Vagina (tissue), 2 donors: ENCODE data around the gene MAP3K20. TPM values are rescaled to one million over a fixed set of nuclear protein-coding genes. Genes with fewer than 3 reads are reported as not detected.

Experiments used
- DNase-seq, 2 donors: peaks; one replicate each; pipeline ENCODE4 v3.0.0-alpha.2; 2017; ENCODE audit errors: extremely low spot score in 2 of 2
- H3K27ac ChIP-seq: fragments of 200-600 bp; sonication (generic); one replicate; pipeline ENCODE4 v1.5.1; 2019
- H3K27me3 ChIP-seq: fragments of 200-600 bp; sonication (generic); one replicate; pipeline ENCODE4 v1.5.1; 2019
- H3K36me3 ChIP-seq, 2 donors: fragments of 200-600 bp; sonication (generic); one replicate each; pipeline ENCODE4 v1.5.1; 2017 to 2019
- H3K4me1 ChIP-seq: fragments of 200-600 bp; sonication (generic); one replicate; pipeline ENCODE4 v1.5.1; 2019
- H3K4me3 ChIP-seq, 2 donors: fragments of 200-600 bp; sonication (generic); 1 replicate in 1 of 2; 2 replicates in 1 of 2; pipeline ENCODE4 v1.5.1; 2016 to 2019
- H3K9me3 ChIP-seq: fragments of 200-600 bp; sonication (generic); one replicate; pipeline ENCODE4 v1.5.1; 2019
- POLR2A ChIP-seq, 2 donors: fragments of 450-650 bp; IDR thresholded peaks; one replicate each; pipeline ENCODE4 v1.6.1; 2017; ENCODE audit warnings: antibody characterized with exemption in 2 of 2, mild to moderate bottlenecking in 2 of 2, moderate library complexity in 2 of 2
- POLR2AphosphoS5 ChIP-seq, 2 donors: sonication (generic); formaldehyde crosslinking; IDR thresholded peaks; one replicate each; pipeline ENCODE4 v1.9.0; 2017; ENCODE audit warnings: antibody characterized with exemption in 2 of 2, mild to moderate bottlenecking in 2 of 2, low read depth in 1 of 2; ENCODE audit not compliant: insufficient read depth in 1 of 2
- intact Hi-C: fragments of 100-400 bp; cut with DNase I; formaldehyde crosslinking; loops from one replicate; pipeline ENCODE4 v1.15.1; 2023
- total RNA-seq: library from RNA; depleted of rRNA; stranded (reverse); fragments of >200 nt; gene quantifications from one replicate; pipeline ENCODE4 v1.2.3, GENCODE V29; 2016
- TF ChIP-seq, protein P1 (sequence below), 3 experiments: fragments of 450-650 bp in 2 of 3; fragments of 200-600 bp in 1 of 3; sonication (generic) in 1 of 3; IDR thresholded peaks; one replicate each; pipeline ENCODE4 v1.5.1; 2017 to 2019; ENCODE audit warnings: antibody characterized with exemption in 3 of 3, mild to moderate bottlenecking in 2 of 3, moderate library complexity in 2 of 3

The MAP3K20 gene
- total RNA-seq, 1 donor from 2014 or later: 59.4 TPM

DNA sequence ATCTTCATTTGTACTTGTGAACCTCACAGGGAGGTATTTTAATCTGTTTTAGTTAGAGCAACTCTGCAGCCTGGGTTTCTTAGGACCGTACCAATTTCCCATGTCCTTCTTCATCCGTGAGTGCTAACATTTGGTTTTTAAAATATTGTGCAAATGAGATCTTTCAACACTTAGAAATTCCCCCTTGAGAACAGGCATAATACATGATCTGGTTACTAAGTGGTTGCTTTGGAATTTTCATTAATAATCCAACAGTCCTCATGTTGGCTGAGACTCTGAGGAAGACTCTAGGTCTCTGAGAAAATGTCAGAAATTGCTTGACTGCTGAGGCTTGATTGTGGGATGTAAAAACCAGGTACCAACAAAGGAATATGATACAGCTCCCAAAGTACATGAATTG, 153.4 kb downstream of the MAP3K20 start:
- no peak for DNase-seq
- intact Hi-C loops: no loop called here

DNA sequence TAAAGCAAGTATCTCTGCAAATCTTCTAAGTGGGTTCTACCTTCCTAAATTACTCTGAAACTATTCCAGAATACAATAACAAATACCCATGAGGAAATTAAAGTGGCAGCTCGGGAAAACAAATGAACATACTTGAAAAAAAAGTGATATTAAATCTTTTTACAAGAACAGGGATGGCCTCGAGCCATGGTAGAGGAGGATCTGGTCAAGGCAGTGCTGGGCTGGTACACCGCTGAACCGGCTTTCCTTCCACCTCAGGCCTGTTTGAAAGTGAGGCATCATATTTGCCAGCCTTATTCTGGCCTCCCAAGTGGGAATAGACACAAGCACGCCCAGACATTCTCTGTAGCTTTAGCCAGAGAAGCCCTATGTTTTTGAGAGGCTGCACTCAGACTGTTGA, 154.5 kb downstream of the MAP3K20 start:
- TF ChIP-seq, protein P1, sequence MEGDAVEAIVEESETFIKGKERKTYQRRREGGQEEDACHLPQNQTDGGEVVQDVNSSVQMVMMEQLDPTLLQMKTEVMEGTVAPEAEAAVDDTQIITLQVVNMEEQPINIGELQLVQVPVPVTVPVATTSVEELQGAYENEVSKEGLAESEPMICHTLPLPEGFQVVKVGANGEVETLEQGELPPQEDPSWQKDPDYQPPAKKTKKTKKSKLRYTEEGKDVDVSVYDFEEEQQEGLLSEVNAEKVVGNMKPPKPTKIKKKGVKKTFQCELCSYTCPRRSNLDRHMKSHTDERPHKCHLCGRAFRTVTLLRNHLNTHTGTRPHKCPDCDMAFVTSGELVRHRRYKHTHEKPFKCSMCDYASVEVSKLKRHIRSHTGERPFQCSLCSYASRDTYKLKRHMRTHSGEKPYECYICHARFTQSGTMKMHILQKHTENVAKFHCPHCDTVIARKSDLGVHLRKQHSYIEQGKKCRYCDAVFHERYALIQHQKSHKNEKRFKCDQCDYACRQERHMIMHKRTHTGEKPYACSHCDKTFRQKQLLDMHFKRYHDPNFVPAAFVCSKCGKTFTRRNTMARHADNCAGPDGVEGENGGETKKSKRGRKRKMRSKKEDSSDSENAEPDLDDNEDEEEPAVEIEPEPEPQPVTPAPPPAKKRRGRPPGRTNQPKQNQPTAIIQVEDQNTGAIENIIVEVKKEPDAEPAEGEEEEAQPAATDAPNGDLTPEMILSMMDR (IDR thresholded peaks at IDR 0.05): no peak
- TF ChIP-seq POLR2AphosphoS5 (IDR thresholded peaks at IDR 0.05; ENCODE audit: insufficient read depth in 1 of 2, low read depth in 1 of 2): no peak
- TF ChIP-seq POLR2A (IDR thresholded peaks at IDR 0.05): no peak
- Histone ChIP-seq H3K27me3 (no peaks in the 10 kb centered on the region), H3K4me3 (no peak overlapping the region), H3K27ac (no peak overlapping the region), H3K36me3 (peaks cover 0 to 14% of the 10 kb centered on the region in 2 donors), H3K9me3 (no peaks in the 10 kb centered on the region), H3K4me1 (peaks cover 6% of the 10 kb centered on the region)
- intact Hi-C loops: loop anchor here (10.0 kb wide), 1 partner anchor 975 kb away; no protein-coding TSS in a partner anchor
- no peak for DNase-seq

More for the DNA sequence above, 153.4 kb downstream of the MAP3K20 start:
- TF ChIP-seq POLR2A (IDR thresholded peaks at IDR 0.05): no peak
- TF ChIP-seq, protein P1 (IDR thresholded peaks at IDR 0.05): no peak
- no peak for TF ChIP-seq POLR2AphosphoS5 (IDR thresholded peaks at IDR 0.05; ENCODE audit: insufficient read depth in 1 of 2, low read depth in 1 of 2)
- no peaks in the 10 kb centered on the region for H3K9me3 ChIP-seq
- H3K27me3 ChIP-seq: no peaks in the 10 kb centered on the region
- H3K4me3 ChIP-seq: no peak overlapping the region
- peaks cover 6% of the 10 kb centered on the region for H3K4me1 ChIP-seq
- H3K27ac ChIP-seq: no peak overlapping the region
- H3K36me3 ChIP-seq: peaks cover 0 to 11% of the 10 kb centered on the region in 2 donors

DNA sequence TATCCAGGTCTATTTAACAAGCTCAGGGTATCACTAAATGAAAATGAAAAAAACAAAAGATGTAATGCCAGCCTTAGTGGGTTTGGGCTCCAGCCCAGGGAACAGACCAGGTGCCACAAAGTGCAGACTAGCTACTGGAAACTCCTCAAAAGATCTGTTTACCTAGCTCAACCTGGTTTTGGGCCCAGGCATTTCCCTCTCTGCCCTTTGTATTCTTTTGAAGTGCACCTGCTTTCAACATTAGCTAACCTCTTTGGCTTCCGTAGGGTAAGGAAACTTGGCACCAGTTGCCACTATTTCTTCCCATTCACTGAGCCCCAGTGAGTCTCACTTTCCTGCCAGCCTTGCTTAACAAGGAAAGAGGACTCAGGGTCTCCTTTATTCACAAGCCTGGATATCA, 155.4 kb downstream of the MAP3K20 start:
- no peaks in the 10 kb centered on the region for H3K27me3 ChIP-seq
- no peaks in the 10 kb centered on the region for H3K9me3 ChIP-seq
- H3K4me1 ChIP-seq: peaks cover 6% of the 10 kb centered on the region
- peaks cover 0 to 21% of the 10 kb centered on the region in 2 donors for H3K36me3 ChIP-seq
- TF ChIP-seq POLR2AphosphoS5 (IDR thresholded peaks at IDR 0.05; ENCODE audit: insufficient read depth in 1 of 2, low read depth in 1 of 2): no peak
- TF ChIP-seq, protein P1 (IDR thresholded peaks at IDR 0.05): no peak
- no peak for TF ChIP-seq POLR2A (IDR thresholded peaks at IDR 0.05)
- no peak overlapping the region for H3K27ac ChIP-seq
- no peak overlapping the region for H3K4me3 ChIP-seq
- intact Hi-C loops: loop anchor here (10.0 kb wide), 1 partner anchor 974 kb away; no protein-coding TSS in a partner anchor
- DNase-seq: no peak

DNA sequence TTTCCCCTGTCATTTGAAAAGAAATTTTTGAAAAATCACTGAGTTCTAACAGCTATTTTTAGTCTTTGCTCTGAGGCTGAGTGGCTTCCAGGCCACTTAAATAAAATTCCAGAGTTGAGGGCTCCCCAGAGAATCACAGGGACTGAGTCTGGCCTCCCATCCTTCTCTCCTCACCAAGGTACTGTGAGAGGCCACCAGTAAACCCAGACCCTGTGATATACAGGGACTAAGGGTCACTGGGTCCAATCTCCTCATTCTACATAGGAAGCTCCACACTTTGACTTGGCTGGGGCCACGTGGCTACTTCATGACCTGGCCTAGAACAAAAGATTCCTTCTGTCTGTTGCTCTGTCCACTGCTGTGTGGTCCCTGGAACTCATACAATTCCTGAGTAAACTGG, 155.8 kb downstream of the MAP3K20 start:
- Histone ChIP-seq H3K4me3 (no peak overlapping the region), H3K4me1 (peaks cover 6% of the 10 kb centered on the region), H3K27me3 (no peaks in the 10 kb centered on the region), H3K9me3 (no peaks in the 10 kb centered on the region), H3K36me3 (peaks cover 0 to 21% of the 10 kb centered on the region in 2 donors), H3K27ac (no peak overlapping the region)
- no peak for DNase-seq
- intact Hi-C loops: loop anchor here (10.0 kb wide), 1 partner anchor 973 kb away; no protein-coding TSS in a partner anchor
- TF ChIP-seq, protein P1 (IDR thresholded peaks at IDR 0.05): no peak
- no peak for TF ChIP-seq POLR2AphosphoS5 (IDR thresholded peaks at IDR 0.05; ENCODE audit: insufficient read depth in 1 of 2, low read depth in 1 of 2)
- TF ChIP-seq POLR2A (IDR thresholded peaks at IDR 0.05): no peak

DNA sequence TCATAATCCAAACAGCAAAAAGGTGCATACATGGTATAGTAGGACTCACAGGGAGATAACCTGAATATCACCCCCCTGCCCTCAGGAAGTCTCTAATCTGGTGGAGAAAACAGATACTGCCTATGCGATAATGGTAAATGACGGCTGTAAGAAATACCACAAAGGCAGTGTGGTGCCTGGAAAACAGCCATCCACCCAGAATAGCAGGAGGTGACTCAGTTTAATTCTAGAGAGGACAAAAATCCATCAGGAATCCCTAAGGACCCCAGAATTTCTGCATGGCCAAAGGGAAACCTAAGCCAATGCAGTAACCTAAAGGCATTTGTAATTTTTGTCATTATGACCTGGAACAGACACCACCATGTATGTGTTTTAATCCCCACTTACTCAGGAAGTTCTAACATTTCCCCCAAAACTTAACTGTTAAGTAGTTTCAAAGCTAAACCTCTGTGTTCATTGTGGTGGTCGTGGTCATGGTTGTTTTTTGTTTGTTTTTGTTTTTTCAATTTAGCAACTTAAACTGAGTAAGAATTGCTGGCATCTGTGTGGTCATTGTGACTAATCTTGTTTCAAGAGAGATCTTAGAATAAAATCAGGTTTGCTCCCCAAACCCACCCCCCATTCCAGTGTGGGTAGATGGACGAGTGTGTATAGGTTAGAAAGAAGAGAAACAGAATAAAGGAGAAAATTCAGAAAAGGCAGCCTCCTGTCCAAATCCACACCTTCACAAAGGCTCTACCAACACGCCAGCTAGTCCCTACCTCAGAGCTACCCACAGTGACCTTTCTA, 157.5 kb downstream of the MAP3K20 start:
- Histone ChIP-seq H3K27me3 (no peaks in the 10 kb centered on the region), H3K36me3 (peaks cover 0 to 21% of the 10 kb centered on the region in 2 donors), H3K9me3 (no peaks in the 10 kb centered on the region), H3K4me3 (no peak overlapping the region), H3K4me1 (peaks cover 6% of the 10 kb centered on the region), H3K27ac (no peak overlapping the region)
- TF ChIP-seq POLR2AphosphoS5 (IDR thresholded peaks at IDR 0.05; ENCODE audit: insufficient read depth in 1 of 2, low read depth in 1 of 2) (no peak), POLR2A (IDR thresholded peaks at IDR 0.05) (no peak)
- TF ChIP-seq, protein P1 (IDR thresholded peaks at IDR 0.05): no peak
- intact Hi-C loops: loop anchor here (10.0 kb wide), 1 partner anchor 972 kb away; no protein-coding TSS in a partner anchor
- no peak for DNase-seq
